Activated naive CD8-positive, alpha-beta T cell treated with anti-CD3 and anti-CD28 coated beads, Interleukin-2, amount 50 U/mL, for 24 hours (primary cell): ENCODE results near the gene FKBP6.
"Not testable (repeated sequence)": the region's sequence is repeated elsewhere in the genome, so short reads cannot be mapped to it uniquely, and the experiment has no call there.

Experiments
- ATAC-seq: fragments of 150-1000 bp; cut with Tn5 transposase; one replicate; pipeline ENCODE4 v1.10.0; 2021
- DNase-seq: peaks from one replicate; pipeline ENCODE4 v3.0.0; 2021
- H3K27ac Mint-ChIP-seq: one replicate; pipeline ENCODE4 v1.8.0; 2021; ENCODE audit warnings: mild to moderate bottlenecking, mixed read lengths
- H3K27me3 Mint-ChIP-seq: one replicate; pipeline ENCODE4 v1.8.0; 2021; ENCODE audit warnings: mixed read lengths
- H3K36me3 Mint-ChIP-seq: one replicate; pipeline ENCODE4 v1.8.0; 2021; ENCODE audit warnings: low read depth, mixed read lengths
- H3K4me1 Mint-ChIP-seq: one replicate; pipeline ENCODE4 v1.8.0; 2021; ENCODE audit warnings: mixed read lengths
- H3K4me3 Mint-ChIP-seq: one replicate; pipeline ENCODE4 v1.8.0; 2021; ENCODE audit warnings: mild to moderate bottlenecking, moderate library complexity, mixed read lengths
- H3K9me3 Mint-ChIP-seq: one replicate; pipeline ENCODE4 v1.8.0; 2021; ENCODE audit warnings: mixed read lengths

FKBP6 gene

GRCh38 chr7:73313521-73313906 is 14.4 kb upstream of the FKBP6 start:
- no peak for DNase-seq
- Mint-ChIP-seq H3K4me1 (peaks cover 13% of the 10 kb centered on the region), H3K27me3 (no peaks in the 10 kb centered on the region)

GRCh38 chr7:73314271-73314670 is 13.7 kb upstream of the FKBP6 start:
- H3K36me3 Mint-ChIP-seq = no peaks in the 10 kb centered on the region
- ATAC-seq (no peak), DNase-seq (no peak)
- H3K4me1 Mint-ChIP-seq = peaks cover 6% of the 10 kb centered on the region
- no peak overlapping the region for H3K27ac Mint-ChIP-seq
- no peaks in the 10 kb centered on the region for H3K27me3 Mint-ChIP-seq
- no peaks in the 10 kb centered on the region for H3K9me3 Mint-ChIP-seq
- H3K4me3 Mint-ChIP-seq = no peak overlapping the region

More at GRCh38 chr7:73313521-73313906, 14.4 kb upstream of the FKBP6 start:
- Mint-ChIP-seq H3K36me3 (peaks cover 2% of the 10 kb centered on the region), H3K9me3 (no peaks in the 10 kb centered on the region), H3K4me3 (no peak overlapping the region), H3K27ac (no peak overlapping the region)
- ATAC-seq = no peak

GRCh38 chr7:73316521-73316920 is 11.4 kb upstream of the FKBP6 start:
- no peak overlapping the region for H3K4me3 Mint-ChIP-seq
- ATAC-seq (no peak), DNase-seq (no peak)
- no peak overlapping the region for H3K27ac Mint-ChIP-seq
- H3K4me1 Mint-ChIP-seq = no peaks in the 10 kb centered on the region
- no peaks in the 10 kb centered on the region for H3K27me3 Mint-ChIP-seq
- no peaks in the 10 kb centered on the region for H3K9me3 Mint-ChIP-seq
- no peaks in the 10 kb centered on the region for H3K36me3 Mint-ChIP-seq

GRCh38 chr7:73318656-73319204 is 9.2 kb upstream of the FKBP6 start:
- not testable (repeated sequence) for ATAC-seq, H3K4me1 Mint-ChIP-seq, H3K4me3 Mint-ChIP-seq, H3K27me3 Mint-ChIP-seq, DNase-seq, H3K27ac Mint-ChIP-seq, H3K36me3 Mint-ChIP-seq, H3K9me3 Mint-ChIP-seq

- not testable (repeated sequence) for ATAC-seq, H3K4me3 Mint-ChIP-seq, H3K27me3 Mint-ChIP-seq, H3K27ac Mint-ChIP-seq, DNase-seq, H3K9me3 Mint-ChIP-seq, H3K4me1 Mint-ChIP-seq, H3K36me3 Mint-ChIP-seq
Measured at GRCh38 chr7:73319541-73319940, 8.4 kb upstream of the FKBP6 start.

- not testable (repeated sequence) for H3K9me3 Mint-ChIP-seq, H3K4me3 Mint-ChIP-seq, ATAC-seq, H3K4me1 Mint-ChIP-seq, H3K27me3 Mint-ChIP-seq, H3K36me3 Mint-ChIP-seq, DNase-seq, H3K27ac Mint-ChIP-seq
Measured at GRCh38 chr7:73320009-73320408, 8.0 kb upstream of the FKBP6 start.

GRCh38 chr7:73323434-73324080 is 4.4 kb upstream of the FKBP6 start:
- H3K27me3 Mint-ChIP-seq, H3K27ac Mint-ChIP-seq, H3K4me3 Mint-ChIP-seq, H3K36me3 Mint-ChIP-seq, DNase-seq, H3K4me1 Mint-ChIP-seq, H3K9me3 Mint-ChIP-seq, ATAC-seq: not testable (repeated sequence)

- H3K36me3 Mint-ChIP-seq, H3K27me3 Mint-ChIP-seq, H3K4me1 Mint-ChIP-seq, H3K27ac Mint-ChIP-seq, H3K9me3 Mint-ChIP-seq, H3K4me3 Mint-ChIP-seq: not testable (repeated sequence)
- peak; percentile 56 for DNase-seq
- ATAC-seq = peak; percentile 82
Measured at GRCh38 chr7:73324081-73324845, 3.7 kb upstream of the FKBP6 start.

- H3K36me3 Mint-ChIP-seq, H3K4me3 Mint-ChIP-seq, ATAC-seq, DNase-seq, H3K27ac Mint-ChIP-seq, H3K4me1 Mint-ChIP-seq, H3K27me3 Mint-ChIP-seq, H3K9me3 Mint-ChIP-seq: not testable (repeated sequence)
Measured at GRCh38 chr7:73325424-73325823, 2.5 kb upstream of the FKBP6 start.

- H3K27ac Mint-ChIP-seq, H3K27me3 Mint-ChIP-seq, ATAC-seq, H3K4me3 Mint-ChIP-seq, H3K36me3 Mint-ChIP-seq, DNase-seq, H3K4me1 Mint-ChIP-seq, H3K9me3 Mint-ChIP-seq: not testable (repeated sequence)
Measured at GRCh38 chr7:73327449-73327848, 512 bp upstream of the FKBP6 start.

- no peak overlapping the region for H3K4me3 Mint-ChIP-seq
- no peak for DNase-seq
- H3K27me3 Mint-ChIP-seq = no peaks in the 10 kb centered on the region
- H3K9me3 Mint-ChIP-seq = no peaks in the 10 kb centered on the region
- H3K36me3 Mint-ChIP-seq = no peaks in the 10 kb centered on the region
- H3K4me1 Mint-ChIP-seq = peaks cover 5% of the 10 kb centered on the region
- ATAC-seq = no peak
- H3K27ac Mint-ChIP-seq = no peak overlapping the region
Measured at GRCh38 chr7:73328696-73329095, 735 bp downstream of the FKBP6 start.

- H3K9me3 Mint-ChIP-seq = no peaks in the 10 kb centered on the region
- H3K36me3 Mint-ChIP-seq = no peaks in the 10 kb centered on the region
- no peaks in the 10 kb centered on the region for H3K27me3 Mint-ChIP-seq
- DNase-seq (no peak), ATAC-seq (no peak)
- H3K4me3 Mint-ChIP-seq = no peak overlapping the region
- no peaks in the 10 kb centered on the region for H3K4me1 Mint-ChIP-seq
- no peak overlapping the region for H3K27ac Mint-ChIP-seq
Measured at GRCh38 chr7:73329861-73330581, 2.1 kb downstream of the FKBP6 start.

GRCh38 chr7:73330772-73331171 is 2.8 kb downstream of the FKBP6 start:
- H3K9me3 Mint-ChIP-seq = no peaks in the 10 kb centered on the region
- H3K27ac Mint-ChIP-seq = no peak overlapping the region
- H3K4me1 Mint-ChIP-seq = no peaks in the 10 kb centered on the region
- ATAC-seq (no peak), DNase-seq (no peak)
- H3K4me3 Mint-ChIP-seq = no peak overlapping the region
- H3K27me3 Mint-ChIP-seq = no peaks in the 10 kb centered on the region
- no peaks in the 10 kb centered on the region for H3K36me3 Mint-ChIP-seq

- Mint-ChIP-seq H3K9me3 (no peaks in the 10 kb centered on the region), H3K27ac (no peak overlapping the region), H3K36me3 (no peaks in the 10 kb centered on the region), H3K4me3 (no peak overlapping the region), H3K4me1 (no peaks in the 10 kb centered on the region), H3K27me3 (no peaks in the 10 kb centered on the region)
- ATAC-seq = no peak
- DNase-seq = no peak
Measured at GRCh38 chr7:73332447-73332846, 4.5 kb downstream of the FKBP6 start.

- H3K36me3 Mint-ChIP-seq = no peaks in the 10 kb centered on the region
- ATAC-seq = no peak
Measured at GRCh38 chr7:73338321-73338720, 10.4 kb downstream of the FKBP6 start.

More at GRCh38 chr7:73338321-73338720, 10.4 kb downstream of the FKBP6 start:
- H3K4me3 Mint-ChIP-seq = no peak overlapping the region
- DNase-seq = no peak
- no peaks in the 10 kb centered on the region for H3K4me1 Mint-ChIP-seq
- peaks cover 7% of the 10 kb centered on the region for H3K27me3 Mint-ChIP-seq
- H3K9me3 Mint-ChIP-seq = no peaks in the 10 kb centered on the region
- H3K27ac Mint-ChIP-seq = no peak overlapping the region
